Gastrocnemius medialis (tissue), 4 donors: ENCODE measurements around the gene METTL9.

Experiments used
- CTCF ChIP-seq, 5 experiments: fragments of 450-650 bp in 3 of 5; fragments of 200-600 bp in 2 of 5; sonication (generic) in 2 of 5; IDR thresholded peaks in 4 of 5; conservative IDR thresholded peaks in 1 of 5; 1 replicate in 4 of 5; 2 replicates in 1 of 5; pipeline ENCODE4 v1.5.1; 2016 to 2019; ENCODE audit warnings: antibody characterized with exemption in 5 of 5, mild to moderate bottlenecking in 3 of 5, moderate library complexity in 3 of 5
- POLR2A ChIP-seq, 2 donors: fragments of 450-650 bp; IDR thresholded peaks; one replicate each; pipeline ENCODE4 v1.6.1; 2017; ENCODE audit warnings: antibody characterized with exemption in 2 of 2, mild to moderate bottlenecking in 2 of 2, moderate library complexity in 2 of 2

- TF ChIP-seq CTCF (IDR thresholded peaks at IDR 0.05 in 4 of 5, conservative IDR thresholded peaks at IDR 0.05 in 1 of 5) = no peak
- no peak for TF ChIP-seq POLR2A (IDR thresholded peaks at IDR 0.05)
Measured at GRCh38 chr16:21608639-21609328, 9.4 kb downstream of the METTL9 start.
